Peyer's patch (tissue), 4 donors: Measurements from ENCODE around the gene SUGT1. TPM values are rescaled to one million over a fixed set of nuclear protein-coding genes. Genes with fewer than 3 reads are reported as not detected.

ENCODE experiments used
- DNase-seq, 3 donors: peaks; one replicate each; pipeline ENCODE4 v3.0.0-alpha.2; 2017 to 2019
- H3K27ac ChIP-seq, 4 donors: fragments of 200-600 bp; sonication (generic); one replicate each; pipeline ENCODE4 v1.5.1; 2016 to 2019
- H3K27me3 ChIP-seq, 2 donors: fragments of 200-600 bp; sonication (generic); one replicate each; pipeline ENCODE4 v1.5.1; 2019
- H3K36me3 ChIP-seq, 3 donors: fragments of 200-600 bp; sonication (generic); one replicate each; pipeline ENCODE4 v1.5.1; 2016 to 2019
- H3K4me1 ChIP-seq, 4 donors: fragments of 200-600 bp; sonication (generic); one replicate each; pipeline ENCODE4 v1.5.1; 2016 to 2019
- H3K4me3 ChIP-seq, 4 donors: fragments of 200-600 bp; sonication (generic); 1 replicate in 3 of 4; 2 replicates in 1 of 4; pipeline ENCODE4 v1.5.1; 2016 to 2019; ENCODE audit warnings: mild to moderate bottlenecking in 1 of 4
- H3K9me3 ChIP-seq, 4 donors: fragments of 200-600 bp; sonication (generic); one replicate each; pipeline ENCODE4 v1.5.1; 2016 to 2019; ENCODE audit warnings: mild to moderate bottlenecking in 1 of 4
- CTCF ChIP-seq, 6 experiments: fragments of 450-650 bp in 4 of 6; fragments of 200-600 bp in 2 of 6; sonication (generic) in 1 of 6; IDR thresholded peaks; one replicate each; pipeline ENCODE4 v1.5.1; 2017 to 2019; ENCODE audit warnings: antibody characterized with exemption in 6 of 6, mild to moderate bottlenecking in 3 of 6, moderate library complexity in 1 of 6
- POLR2A ChIP-seq, 2 donors: fragments of 450-650 bp; IDR thresholded peaks; one replicate each; pipeline ENCODE4 v1.5.1; 2017; ENCODE audit warnings: antibody characterized with exemption in 2 of 2, mild to moderate bottlenecking in 2 of 2, moderate library complexity in 2 of 2
- total RNA-seq, 4 donors: library from RNA; depleted of rRNA; stranded (reverse); fragments of >200 nt; gene quantifications; one replicate each; pipeline ENCODE4 v1.1.0, GENCODE V29; 2016

The SUGT1 gene
- total RNA-seq, 4 donors from 2014 or later, result 22.4 to 49.5 (median 27.5) TPM

GRCh38 chr13:52744842-52745375 lies 92.3 kb downstream of the SUGT1 start:
- H3K4me3 ChIP-seq, result no peak overlapping the region
- H3K27me3 ChIP-seq, result no peaks in the 10 kb centered on the region
- no peaks in the 10 kb centered on the region for H3K9me3 ChIP-seq
- no peak overlapping the region for H3K27ac ChIP-seq
- H3K36me3 ChIP-seq, result no peaks in the 10 kb centered on the region
- TF ChIP-seq CTCF (IDR thresholded peaks at IDR 0.05), result no peak
- TF ChIP-seq POLR2A (IDR thresholded peaks at IDR 0.05), result no peak
- no peaks in the 10 kb centered on the region for H3K4me1 ChIP-seq
- DNase-seq, result no peak

DNA sequence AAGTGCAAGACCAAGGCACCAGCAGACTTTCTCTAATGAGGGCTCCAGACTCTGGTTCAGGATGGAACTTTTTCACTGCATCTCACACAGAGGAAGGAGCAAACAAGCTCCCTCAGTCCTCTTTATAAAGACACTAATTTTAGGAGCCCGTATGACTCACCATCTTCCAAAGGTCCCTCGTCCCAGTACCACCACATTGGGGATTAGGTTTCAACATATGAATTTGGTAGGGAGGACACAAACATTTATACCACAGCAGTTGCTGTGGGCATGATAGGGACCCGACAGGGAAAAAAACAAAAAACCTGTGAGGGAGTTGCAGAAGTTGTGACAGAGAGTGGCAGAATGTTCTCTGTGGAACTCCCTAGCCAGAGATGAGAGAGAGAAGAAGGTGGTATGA lies 93.5 kb downstream of the SUGT1 start:
- Histone ChIP-seq H3K27ac (no peak overlapping the region), H3K36me3 (no peaks in the 10 kb centered on the region), H3K4me1 (no peaks in the 10 kb centered on the region), H3K4me3 (no peak overlapping the region), H3K27me3 (no peaks in the 10 kb centered on the region), H3K9me3 (no peaks in the 10 kb centered on the region)
- TF ChIP-seq POLR2A (IDR thresholded peaks at IDR 0.05) (no peak), CTCF (IDR thresholded peaks at IDR 0.05) (no peak)
- DNase-seq, result no peak

DNA sequence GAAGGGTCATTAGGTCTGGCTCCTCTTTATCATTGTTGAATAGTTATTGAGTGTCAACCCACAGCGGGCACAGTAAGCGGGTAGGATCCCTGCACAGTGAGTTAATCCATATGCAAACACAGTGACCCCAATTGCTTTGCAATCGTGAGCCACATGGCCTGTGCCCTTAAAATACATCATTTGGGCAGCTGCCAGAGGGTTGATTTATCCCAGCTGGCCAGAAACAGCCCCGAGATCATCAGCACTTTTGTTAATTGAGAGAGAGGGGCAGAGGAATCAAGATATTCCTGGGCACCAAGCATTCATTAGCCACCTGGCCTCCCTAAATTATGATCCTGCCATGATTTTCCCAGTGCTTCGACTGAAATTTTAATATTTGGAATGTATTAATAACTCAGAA lies 96.8 kb downstream of the SUGT1 start:
- DNase-seq, result no peak
- H3K27me3 ChIP-seq, result no peaks in the 10 kb centered on the region

More for the DNA sequence above, 96.8 kb downstream of the SUGT1 start:
- Histone ChIP-seq H3K4me3 (no peak overlapping the region), H3K36me3 (no peaks in the 10 kb centered on the region), H3K27ac (no peak overlapping the region), H3K4me1 (no peaks in the 10 kb centered on the region), H3K9me3 (no peaks in the 10 kb centered on the region)
- TF ChIP-seq CTCF (IDR thresholded peaks at IDR 0.05) (no peak), POLR2A (IDR thresholded peaks at IDR 0.05) (no peak)

Other genes with a start within 250 kb of the SUGT1 start
- gene THSD1, start 246.7 kb upstream of the SUGT1 start, total RNA-seq, result 1 to 10 TPM; 2.1 to 5.0 (median 2.5) TPM
- gene VPS36, start 202.2 kb upstream of the SUGT1 start, total RNA-seq, result 10 to 100 TPM; 52.0 to 87.0 (median 78.7) TPM
- 10 to 100 TPM in 3 of 4 donors, 1 to 10 TPM in 1; 9.8 to 38.0 (median 13.7) TPM for gene CKAP2, start 197.4 kb upstream of the SUGT1 start, total RNA-seq
- 10 to 100 TPM in 1 of 4 donors, 1 to 10 TPM in 3; 2.8 to 23.9 (median 4.6) TPM for gene HNRNPA1L2, start 10.4 kb upstream of the SUGT1 start, total RNA-seq
- not detected for gene CNMD, start 87.0 kb downstream of the SUGT1 start, total RNA-seq
- not detected for gene PCDH8, start 195.8 kb downstream of the SUGT1 start, total RNA-seq